ENCODE results near the gene SLC35A4. TPM values are rescaled to one million over a fixed set of nuclear protein-coding genes. Genes with fewer than 3 reads are reported as not detected.

Gene SLC35A4
- 100 to 1,000 TPM; 100 to 101 TPM for total RNA-seq

GRCh38 chr5:140564196-140565023 lies at the start of gene SLC35A4, which contains the start of gene APBB3:
Gene SLC35A4, plus strand, starts transcription at chr5:140564828. Its CDS starts 2,342 bp downstream, at chr5:140567170.
Gene APBB3, minus strand, starts transcription at chr5:140564598. Its CDS starts 353 bp downstream, at chr5:140564245.
- Mint-ChIP-seq H3K27me3 (no peaks in the 10 kb centered on the region), H3K9me3 (ENCODE audit: low read depth) (no peaks in the 10 kb centered on the region), H3K4me1 (peaks cover 50% of the 10 kb centered on the region), H3K4me3 (peak within 1 kb of the TSS; percentile 94), H3K36me3 (peaks cover 30% of the 10 kb centered on the region), H3K27ac (peak within 1 kb of the TSS; percentile 95)
- DNase-seq (peak; percentile 99), ATAC-seq (peak; percentile 93)
- CTCF ChIA-PET, result interaction anchor here (0.9 to 1.6 kb wide), 5 partner anchors 7 to 83 kb away, joined by 3 to 9 read pairs (median 4); partner anchors contain the start of genes CD14, IK, NDUFA2 and SRA1

- no peaks in the 10 kb centered on the region for H3K27me3 Mint-ChIP-seq
- H3K4me1 Mint-ChIP-seq, result peaks cover 2% of the 10 kb centered on the region
- H3K9me3 Mint-ChIP-seq (ENCODE audit: low read depth), result no peaks in the 10 kb centered on the region
- CTCF ChIA-PET, result no interaction called here
- ATAC-seq, result no peak
- no peak for DNase-seq
- no peak overlapping the region for H3K27ac Mint-ChIP-seq
- peaks cover 32% of the 10 kb centered on the region for H3K36me3 Mint-ChIP-seq
- no peak overlapping the region for H3K4me3 Mint-ChIP-seq
Observed at GRCh38 chr5:140524003-140524402, 40.6 kb upstream of the SLC35A4 start.

GRCh38 chr5:140540227-140540626 lies 24.4 kb upstream of the SLC35A4 start:
- Mint-ChIP-seq H3K27me3 (no peaks in the 10 kb centered on the region), H3K4me1 (peaks cover 1% of the 10 kb centered on the region), H3K36me3 (peaks cover 49% of the 10 kb centered on the region), H3K27ac (no peak overlapping the region), H3K9me3 (ENCODE audit: low read depth) (no peaks in the 10 kb centered on the region), H3K4me3 (no peak overlapping the region)
- DNase-seq (no peak), ATAC-seq (no peak)
- CTCF ChIA-PET, result interaction anchor here (0.6 to 1.6 kb wide), 2 partner anchors 94 to 1135 kb away, joined by 3 to 4 read pairs; no protein-coding TSS in a partner anchor

- H3K27ac Mint-ChIP-seq, result no peak overlapping the region
- H3K9me3 Mint-ChIP-seq (ENCODE audit: low read depth), result no peaks in the 10 kb centered on the region
- no peak for DNase-seq
- no peak overlapping the region for H3K4me3 Mint-ChIP-seq
- no peak for ATAC-seq
- peaks cover 5% of the 10 kb centered on the region for H3K4me1 Mint-ChIP-seq
- CTCF ChIA-PET, result interaction anchor here (0.7 kb wide), 1 partner anchor 766 kb away, joined by 3 read pairs; no protein-coding TSS in a partner anchor
- no peaks in the 10 kb centered on the region for H3K27me3 Mint-ChIP-seq
- H3K36me3 Mint-ChIP-seq, result peaks cover 37% of the 10 kb centered on the region
Observed at GRCh38 chr5:140542972-140543371, 21.7 kb upstream of the SLC35A4 start.

GRCh38 chr5:140544986-140545385 lies 19.6 kb upstream of the SLC35A4 start:
- no peaks in the 10 kb centered on the region for H3K27me3 Mint-ChIP-seq
- peaks cover 25% of the 10 kb centered on the region for H3K4me1 Mint-ChIP-seq
- no peak overlapping the region for H3K4me3 Mint-ChIP-seq
- ATAC-seq (no peak), DNase-seq (no peak)
- H3K27ac Mint-ChIP-seq, result no peak overlapping the region
- CTCF ChIA-PET, result no interaction called here
- H3K9me3 Mint-ChIP-seq (ENCODE audit: low read depth), result no peaks in the 10 kb centered on the region
- H3K36me3 Mint-ChIP-seq, result peaks cover 31% of the 10 kb centered on the region

GRCh38 chr5:140545606-140546005 lies 19.0 kb upstream of the SLC35A4 start:
- H3K27ac Mint-ChIP-seq, result peak overlapping the region; percentile 21
- H3K27me3 Mint-ChIP-seq, result no peaks in the 10 kb centered on the region
- CTCF ChIA-PET, result no interaction called here
- no peak overlapping the region for H3K4me3 Mint-ChIP-seq
- peaks cover 31% of the 10 kb centered on the region for H3K4me1 Mint-ChIP-seq
- no peak for DNase-seq
- H3K36me3 Mint-ChIP-seq, result peaks cover 32% of the 10 kb centered on the region
- no peaks in the 10 kb centered on the region for H3K9me3 Mint-ChIP-seq (ENCODE audit: low read depth)
- ATAC-seq, result no peak

GRCh38 chr5:140546851-140547507 lies 17.6 kb upstream of the SLC35A4 start:
- CTCF ChIA-PET, result interaction anchor here (0.8 to 2.6 kb wide), 12 partner anchors 9 to 309 kb away, joined by 3 to 16 read pairs (median 4); partner anchors contain the start of genes HARS1, HARS2, IK and NDUFA2
- no peaks in the 10 kb centered on the region for H3K27me3 Mint-ChIP-seq
- H3K4me3 Mint-ChIP-seq, result peak overlapping the region; percentile 67
- H3K27ac Mint-ChIP-seq, result peak overlapping the region; percentile 91
- H3K9me3 Mint-ChIP-seq (ENCODE audit: low read depth), result no peaks in the 10 kb centered on the region
- peaks cover 31% of the 10 kb centered on the region for H3K36me3 Mint-ChIP-seq
- DNase-seq (no peak), ATAC-seq (no peak)
- peaks cover 42% of the 10 kb centered on the region for H3K4me1 Mint-ChIP-seq

GRCh38 chr5:140547508-140548299 lies 16.9 kb upstream of the SLC35A4 start, which contains the start of gene EIF4EBP3:
Gene EIF4EBP3, plus strand, starts transcription at chr5:140547662. Its CDS starts 76 bp downstream, at chr5:140547738.
- H3K36me3 Mint-ChIP-seq, result peaks cover 31% of the 10 kb centered on the region
- H3K4me3 Mint-ChIP-seq, result peak within 1 kb of the TSS; percentile 67
- peak; percentile 99 for ATAC-seq
- H3K27me3 Mint-ChIP-seq, result no peaks in the 10 kb centered on the region
- no peaks in the 10 kb centered on the region for H3K9me3 Mint-ChIP-seq (ENCODE audit: low read depth)
- H3K27ac Mint-ChIP-seq, result peak within 1 kb of the TSS; percentile 91
- H3K4me1 Mint-ChIP-seq, result peaks cover 43% of the 10 kb centered on the region
- CTCF ChIA-PET, result interaction anchor here (0.8 to 2.6 kb wide), 14 partner anchors 10 to 310 kb away, joined by 3 to 16 read pairs (median 4); partner anchors contain the start of genes HARS1, HARS2, IK and NDUFA2
- DNase-seq, result peak; percentile 92

- H3K27me3 Mint-ChIP-seq, result no peaks in the 10 kb centered on the region
- no peak for ATAC-seq
- CTCF ChIA-PET, result interaction anchor here (1.1 to 2.6 kb wide), 11 partner anchors 9 to 311 kb away, joined by 3 to 16 read pairs (median 7); partner anchors contain the start of genes IK, NDUFA2 and SRA1
- no peaks in the 10 kb centered on the region for H3K9me3 Mint-ChIP-seq (ENCODE audit: low read depth)
- H3K4me1 Mint-ChIP-seq, result peaks cover 49% of the 10 kb centered on the region
- peak overlapping the region; percentile 91 for H3K27ac Mint-ChIP-seq
- peaks cover 37% of the 10 kb centered on the region for H3K36me3 Mint-ChIP-seq
- DNase-seq, result no peak
- H3K4me3 Mint-ChIP-seq, result peak overlapping the region; percentile 67
Observed at GRCh38 chr5:140548300-140548688, 16.3 kb upstream of the SLC35A4 start.

- Mint-ChIP-seq H3K27ac (peak overlapping the region; percentile 91), H3K4me3 (no peak overlapping the region), H3K27me3 (no peaks in the 10 kb centered on the region), H3K36me3 (peaks cover 40% of the 10 kb centered on the region), H3K9me3 (ENCODE audit: low read depth) (no peaks in the 10 kb centered on the region), H3K4me1 (peaks cover 54% of the 10 kb centered on the region)
- CTCF ChIA-PET, result interaction anchor here (1.7 to 2.6 kb wide), 5 partner anchors 9 to 171 kb away, joined by 7 to 16 read pairs (median 9); partner anchors contain the start of gene SRA1
- ATAC-seq, result no peak
- no peak for DNase-seq
Observed at GRCh38 chr5:140548791-140549190, 15.8 kb upstream of the SLC35A4 start.

GRCh38 chr5:140549237-140550144 lies 15.1 kb upstream of the SLC35A4 start:
- CTCF ChIA-PET, result interaction anchor here (2.0 to 2.6 kb wide), 3 partner anchors 8 to 89 kb away, joined by 8 to 16 read pairs (median 13); partner anchors contain the start of gene SRA1
- Mint-ChIP-seq H3K27ac (peak overlapping the region; percentile 39), H3K27me3 (no peaks in the 10 kb centered on the region), H3K4me1 (peaks cover 61% of the 10 kb centered on the region), H3K9me3 (ENCODE audit: low read depth) (no peaks in the 10 kb centered on the region), H3K4me3 (no peak overlapping the region), H3K36me3 (peaks cover 37% of the 10 kb centered on the region)
- ATAC-seq, result no peak
- DNase-seq, result peak; percentile 33

Measured in activated CD8-positive, alpha-beta memory T cell treated with anti-CD3 and anti-CD28 coated beads, Interleukin-2, amount 10 ng/mL, durations not matched to agents 7 days and 5 days (primary cell).